WTC11 (cell line): ENCODE results near the gene CNOT9. TPM values are rescaled to one million over a fixed set of nuclear protein-coding genes. Genes with fewer than 3 reads are reported as not detected.

Experiments used
- CBFB ChIP-seq: sonication (generic); formaldehyde crosslinking; IDR thresholded peaks from 2 replicates; pipeline ENCODE4 v1.8.1; 2022; ENCODE audit warnings: mild to moderate bottlenecking, low read depth, missing genetic modification reagents
- CDX4 ChIP-seq: fragments of 250-450 bp; sonication (Bioruptor Pico); IDR thresholded peaks from 2 replicates; pipeline ENCODE4 v1.9.0; 2021; ENCODE audit warnings: moderate library complexity, mild to moderate bottlenecking, inconsistent platforms, borderline replicate concordance
- CREB1 ChIP-seq: sonication (generic); formaldehyde crosslinking; IDR thresholded peaks from 2 replicates; pipeline ENCODE4 v1.8.0; 2023; ENCODE audit warnings: mild to moderate bottlenecking, missing genetic modification reagents
- E2F1 ChIP-seq: sonication (generic); formaldehyde crosslinking; IDR thresholded peaks from 2 replicates; pipeline ENCODE4 v1.8.0; 2022; ENCODE audit warnings: mild to moderate bottlenecking, missing genetic modification reagents
- EMX1 ChIP-seq: fragments of 250-450 bp; sonication (Bioruptor Pico); IDR thresholded peaks from 2 replicates; pipeline ENCODE4 v1.8.0; 2021; ENCODE audit warnings: mild to moderate bottlenecking
- ETV6 ChIP-seq: sonication (generic); formaldehyde crosslinking; IDR thresholded peaks from 2 replicates; pipeline ENCODE4 v1.8.1; 2022; ENCODE audit warnings: mild to moderate bottlenecking, missing genetic modification reagents
- FOXK1 ChIP-seq: sonication (generic); formaldehyde crosslinking; IDR thresholded peaks from 2 replicates; pipeline ENCODE4 v1.8.0; 2022; ENCODE audit warnings: mild to moderate bottlenecking, moderate library complexity, missing genetic modification reagents
- GRHL2 ChIP-seq: fragments of 250-450 bp; sonication (Bioruptor Pico); IDR thresholded peaks from 2 replicates; pipeline ENCODE4 v1.8.0; 2022; ENCODE audit warnings: mild to moderate bottlenecking, moderate library complexity; ENCODE audit not compliant: insufficient replicate concordance, severe bottlenecking
- GTF2I ChIP-seq: fragments of 250-450 bp; sonication (Bioruptor Pico); conservative IDR thresholded peaks from 2 replicates; pipeline ENCODE4 v1.4.0; 2021; ENCODE audit warnings: mild to moderate bottlenecking
- IRF1 ChIP-seq: sonication (generic); formaldehyde crosslinking; IDR thresholded peaks from 2 replicates; pipeline ENCODE4 v1.8.0; 2023; ENCODE audit warnings: missing genetic modification reagents
- JAZF1 ChIP-seq: fragments of 250-450 bp; sonication (Bioruptor Pico); IDR thresholded peaks from 2 replicates; pipeline ENCODE4 v1.9.0; 2021; ENCODE audit warnings: moderate library complexity, mild to moderate bottlenecking, inconsistent platforms
- JUN ChIP-seq: sonication (generic); formaldehyde crosslinking; IDR thresholded peaks from 2 replicates; pipeline ENCODE4 v1.8.0; 2023; ENCODE audit warnings: mild to moderate bottlenecking, missing genetic modification reagents
- KAT7 ChIP-seq: sonication (generic); formaldehyde crosslinking; IDR thresholded peaks from 2 replicates; pipeline ENCODE4 v1.8.1; 2023; ENCODE audit warnings: missing genetic modification reagents, mild to moderate bottlenecking, borderline replicate concordance
- MXD4 ChIP-seq: fragments of 250-450 bp; sonication (Bioruptor Pico); IDR thresholded peaks from 2 replicates; pipeline ENCODE4 v1.8.0; 2021; ENCODE audit warnings: mild to moderate bottlenecking, moderate library complexity, borderline replicate concordance
- MYBL2 ChIP-seq: sonication (generic); formaldehyde crosslinking; IDR thresholded peaks from 2 replicates; pipeline ENCODE4 v1.8.1; 2023; ENCODE audit warnings: mild to moderate bottlenecking, moderate library complexity, missing genetic modification reagents
- NFATC4 ChIP-seq: fragments of 250-450 bp; sonication (Bioruptor Pico); IDR thresholded peaks from 2 replicates; pipeline ENCODE4 v1.9.0; 2021; ENCODE audit warnings: mild to moderate bottlenecking
- NFE2L1 ChIP-seq: sonication (generic); formaldehyde crosslinking; IDR thresholded peaks from 2 replicates; pipeline ENCODE4 v1.8.1; 2023; ENCODE audit warnings: missing genetic modification reagents
- NFYB ChIP-seq: sonication (generic); formaldehyde crosslinking; conservative IDR thresholded peaks from 2 replicates; pipeline ENCODE4 v1.8.0; 2022; ENCODE audit warnings: low read depth, missing genetic modification reagents
- NR2C2 ChIP-seq: sonication (generic); formaldehyde crosslinking; IDR thresholded peaks from 2 replicates; pipeline ENCODE4 v1.8.0; 2022; ENCODE audit warnings: mild to moderate bottlenecking, missing genetic modification reagents
- NR3C1 ChIP-seq: sonication (generic); formaldehyde crosslinking; conservative IDR thresholded peaks from 2 replicates; pipeline ENCODE4 v1.8.1; 2023; ENCODE audit warnings: low read depth, mild to moderate bottlenecking, missing genetic modification reagents
- SMAD3 ChIP-seq: sonication (generic); formaldehyde crosslinking; IDR thresholded peaks from 2 replicates; pipeline ENCODE4 v1.8.0; 2022; ENCODE audit warnings: missing genetic modification reagents, mild to moderate bottlenecking, borderline replicate concordance
- SP1 ChIP-seq: sonication (generic); formaldehyde crosslinking; conservative IDR thresholded peaks from 2 replicates; pipeline ENCODE4 v1.8.1; 2022; ENCODE audit warnings: missing genetic modification reagents
- TEAD1 ChIP-seq: sonication (generic); formaldehyde crosslinking; IDR thresholded peaks from 2 replicates; pipeline ENCODE4 v1.8.0; 2022; ENCODE audit warnings: mild to moderate bottlenecking, missing genetic modification reagents
- USF1 ChIP-seq: sonication (generic); formaldehyde crosslinking; IDR thresholded peaks from 2 replicates; pipeline ENCODE4 v1.8.0; 2022; ENCODE audit warnings: mild to moderate bottlenecking, missing genetic modification reagents
- ZBTB43 ChIP-seq: sonication (generic); formaldehyde crosslinking; IDR thresholded peaks from 2 replicates; pipeline ENCODE4 v1.8.1; 2023; ENCODE audit warnings: mild to moderate bottlenecking, missing genetic modification reagents
- ZNF138 ChIP-seq: sonication (generic); formaldehyde crosslinking; conservative IDR thresholded peaks from 2 replicates; pipeline ENCODE4 v1.8.1; 2022; ENCODE audit warnings: mild to moderate bottlenecking, moderate library complexity, missing genetic modification reagents
- ZNF219 ChIP-seq: sonication (generic); formaldehyde crosslinking; IDR thresholded peaks from 2 replicates; pipeline ENCODE4 v1.8.0; 2023; ENCODE audit warnings: missing genetic modification reagents, mild to moderate bottlenecking, borderline replicate concordance
- ZNF281 ChIP-seq: sonication (generic); formaldehyde crosslinking; IDR thresholded peaks from 2 replicates; pipeline ENCODE4 v1.8.0; 2023; ENCODE audit warnings: mild to moderate bottlenecking, missing genetic modification reagents
- ZNF317 ChIP-seq: sonication (generic); formaldehyde crosslinking; IDR thresholded peaks from 2 replicates; pipeline ENCODE4 v1.8.1; 2023; ENCODE audit warnings: low read depth, mild to moderate bottlenecking, moderate library complexity, missing genetic modification reagents, borderline replicate concordance
- ZNF671 ChIP-seq: fragments of 250-450 bp; sonication (Bioruptor Pico); IDR thresholded peaks from 2 replicates; pipeline ENCODE4 v1.8.0; 2021; ENCODE audit warnings: mild to moderate bottlenecking
- ZSCAN18 ChIP-seq: fragments of 250-450 bp; sonication (Bioruptor Pico); IDR thresholded peaks from 2 replicates; pipeline ENCODE4 v2.1.2; 2022; ENCODE audit warnings: mild to moderate bottlenecking, moderate library complexity
- total RNA-seq: library from RNA; stranded (reverse); gene quantifications from 3 replicates; pipeline ENCODE4 v1.2.3, GENCODE V29; 2021

CNOT9 gene
- total RNA-seq, 1 experiment from 2014 or later: 62.6 TPM

GRCh38 chr2:218568190-218569037 lies at the start of gene CNOT9, which contains the start of gene USP37 (continued):
- TF ChIP-seq KAT7 (CRISPR knock-in tag) (peak; percentile 94), JUN (CRISPR knock-in tag) (peak; percentile 15; the same call in 1 of the 2 replicates), CREB1 (CRISPR knock-in tag) (peak; percentile 77; the same call in 1 of the 2 replicates), MXD4 (CRISPR knock-in tag) (no peak), ZSCAN18 (CRISPR knock-in tag) (no peak), FOXK1 (peak; percentile 82; the same call in 1 of the 2 replicates), ZNF138 (CRISPR knock-in tag) (peak; percentile 89; the same call in 1 of the 2 replicates), IRF1 (CRISPR knock-in tag) (peak; percentile 27; the same call in 1 of the 2 replicates), JAZF1 (CRISPR knock-in tag) (no peak), E2F1 (peak; percentile 92), SMAD3 (CRISPR knock-in tag) (peak; percentile 98), ZNF281 (CRISPR knock-in tag) (peak; percentile 73), MYBL2 (CRISPR knock-in tag) (peak; percentile 74; the same call in 1 of the 2 replicates), GTF2I (no peak), NFYB (peak; percentile 23; the same call in 1 of the 2 replicates), NFATC4 (CRISPR knock-in tag) (peak; percentile 45; the same call in 1 of the 2 replicates), ZBTB43 (CRISPR knock-in tag) (peak; percentile 51; the same call in 1 of the 2 replicates), ETV6 (CRISPR knock-in tag) (peak; percentile 95), ZNF671 (CRISPR knock-in tag) (no peak), USF1 (CRISPR knock-in tag) (peak; percentile 65; the same call in 1 of the 2 replicates), NFE2L1 (peak; percentile 98), CBFB (peak; percentile 89; the same call in 1 of the 2 replicates), CDX4 (CRISPR knock-in tag) (no peak), ZNF317 (CRISPR knock-in tag) (0 out of 2 replicates have a peak, but pooled peaks have one; percentile 34), GRHL2 (CRISPR knock-in tag) (no peak), ZNF219 (0 out of 2 replicates have a peak, but pooled peaks have one; percentile 33), NR3C1 (no peak), TEAD1 (CRISPR knock-in tag) (peak; percentile 88), EMX1 (0 out of 2 replicates have a peak, but pooled peaks have one; percentile 75), SP1 (peak; percentile 94), NR2C2 (CRISPR knock-in tag) (peak; percentile 99)
